ENCODE measurements around the gene CYTH4. TPM values are rescaled to one million over a fixed set of nuclear protein-coding genes. Genes with fewer than 3 reads are reported as not detected.

The CYTH4 gene
- polyA plus RNA-seq, 1 donor (not counting 4 experiments of a cell fraction or from before 2014, with no cell fraction given), result 0.05 TPM

DNA sequence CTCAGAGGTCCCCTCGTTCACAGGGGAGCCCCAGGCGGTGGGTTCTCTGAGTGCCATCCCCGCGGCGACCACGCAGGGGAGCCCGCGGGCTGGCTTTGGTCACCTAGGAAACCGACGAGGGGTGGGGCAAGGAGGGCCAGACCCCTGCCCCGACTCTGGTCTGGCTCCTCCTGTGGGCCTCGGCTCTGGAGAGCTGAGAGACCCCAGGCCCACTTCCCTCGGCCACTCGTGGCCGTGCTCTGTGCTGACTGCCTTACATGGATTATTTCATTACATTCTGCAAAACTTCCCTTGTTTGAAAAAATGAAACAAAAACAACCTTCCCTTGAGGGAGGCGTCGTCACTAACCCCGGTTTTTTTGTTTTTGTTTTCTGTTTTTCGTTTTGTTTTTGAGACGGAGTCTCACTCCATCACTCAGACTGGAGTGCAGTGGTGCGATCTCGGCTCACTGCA lies 15.1 kb upstream of the CYTH4 start:
- Histone ChIP-seq H3K4me1 (ENCODE audit: control insufficient read depth, extremely low read depth, insufficient read depth, low read length) (peaks cover 5% of the 10 kb centered on the region), H3K36me3 (ENCODE audit: control insufficient read depth in 2 of 2, extremely low read depth in 1 of 2, insufficient read depth in 2 of 2, low read length in 2 of 2) (no peaks in the 10 kb centered on the region), H3K27ac (ENCODE audit: control insufficient read depth, insufficient read depth, low read length) (no peak overlapping the region), H3K9ac (ENCODE audit: control insufficient read depth, extremely low read depth, insufficient read depth, low read length) (peak overlapping the region; percentile 9), H3K27me3 (ENCODE audit: control insufficient read depth, extremely low read depth, insufficient read depth, low read length) (peaks cover 15% of the 10 kb centered on the region), H3K4me3 (ENCODE audit: control insufficient read depth in 2 of 3, extremely low read depth in 1 of 3, insufficient read depth in 2 of 3, low read depth in 1 of 3, low read length in 3 of 3) (peak overlapping the region in 1 of 3 experiments; percentile 26), H2AFZ (ENCODE audit: control insufficient read depth, low read length) (peak overlapping the region; percentile 16), H3K9me1 (ENCODE audit: control insufficient read depth, extremely low read depth, insufficient read depth, low read length) (no peaks in the 10 kb centered on the region), H3K79me2 (ENCODE audit: control insufficient read depth, insufficient read depth, low read length) (no peaks in the 10 kb centered on the region), H3K4me2 (ENCODE audit: control insufficient read depth, extremely low read depth, insufficient read depth, low read depth, low read length) (peak overlapping the region; percentile 82), H3K9me3 (ENCODE audit: control insufficient read depth, low read depth, low read length) (peaks cover 9% of the 10 kb centered on the region), H4K20me1 (ENCODE audit: control insufficient read depth, extremely low read depth, insufficient read depth, low read length) (no peaks in the 10 kb centered on the region)
- dilution Hi-C loops (cut with MboI; ENCODE audit: extremely low pct_ligation_motif_present, low sequenced_read_pairs), result no loop called here
- TF ChIP-seq EZH2 (IDR thresholded peaks at IDR 0.05; ENCODE audit: low read length), result no peak
- TF ChIP-seq, protein P1, sequence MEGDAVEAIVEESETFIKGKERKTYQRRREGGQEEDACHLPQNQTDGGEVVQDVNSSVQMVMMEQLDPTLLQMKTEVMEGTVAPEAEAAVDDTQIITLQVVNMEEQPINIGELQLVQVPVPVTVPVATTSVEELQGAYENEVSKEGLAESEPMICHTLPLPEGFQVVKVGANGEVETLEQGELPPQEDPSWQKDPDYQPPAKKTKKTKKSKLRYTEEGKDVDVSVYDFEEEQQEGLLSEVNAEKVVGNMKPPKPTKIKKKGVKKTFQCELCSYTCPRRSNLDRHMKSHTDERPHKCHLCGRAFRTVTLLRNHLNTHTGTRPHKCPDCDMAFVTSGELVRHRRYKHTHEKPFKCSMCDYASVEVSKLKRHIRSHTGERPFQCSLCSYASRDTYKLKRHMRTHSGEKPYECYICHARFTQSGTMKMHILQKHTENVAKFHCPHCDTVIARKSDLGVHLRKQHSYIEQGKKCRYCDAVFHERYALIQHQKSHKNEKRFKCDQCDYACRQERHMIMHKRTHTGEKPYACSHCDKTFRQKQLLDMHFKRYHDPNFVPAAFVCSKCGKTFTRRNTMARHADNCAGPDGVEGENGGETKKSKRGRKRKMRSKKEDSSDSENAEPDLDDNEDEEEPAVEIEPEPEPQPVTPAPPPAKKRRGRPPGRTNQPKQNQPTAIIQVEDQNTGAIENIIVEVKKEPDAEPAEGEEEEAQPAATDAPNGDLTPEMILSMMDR (optimal IDR thresholded peaks at IDR 0.05 in 1 of 3, IDR thresholded peaks at IDR 0.05 in 1 of 3, conservative IDR thresholded peaks at IDR 0.05 in 1 of 3; ENCODE audit: extremely low read depth in 1 of 3, insufficient read depth in 2 of 3, low read length in 3 of 3), result peak; percentile 67 to 97 (median 67)
- FAIRE-seq (no peak), DNase-seq (ENCODE audit: low read depth, low spot score) (no peak)

DNA sequence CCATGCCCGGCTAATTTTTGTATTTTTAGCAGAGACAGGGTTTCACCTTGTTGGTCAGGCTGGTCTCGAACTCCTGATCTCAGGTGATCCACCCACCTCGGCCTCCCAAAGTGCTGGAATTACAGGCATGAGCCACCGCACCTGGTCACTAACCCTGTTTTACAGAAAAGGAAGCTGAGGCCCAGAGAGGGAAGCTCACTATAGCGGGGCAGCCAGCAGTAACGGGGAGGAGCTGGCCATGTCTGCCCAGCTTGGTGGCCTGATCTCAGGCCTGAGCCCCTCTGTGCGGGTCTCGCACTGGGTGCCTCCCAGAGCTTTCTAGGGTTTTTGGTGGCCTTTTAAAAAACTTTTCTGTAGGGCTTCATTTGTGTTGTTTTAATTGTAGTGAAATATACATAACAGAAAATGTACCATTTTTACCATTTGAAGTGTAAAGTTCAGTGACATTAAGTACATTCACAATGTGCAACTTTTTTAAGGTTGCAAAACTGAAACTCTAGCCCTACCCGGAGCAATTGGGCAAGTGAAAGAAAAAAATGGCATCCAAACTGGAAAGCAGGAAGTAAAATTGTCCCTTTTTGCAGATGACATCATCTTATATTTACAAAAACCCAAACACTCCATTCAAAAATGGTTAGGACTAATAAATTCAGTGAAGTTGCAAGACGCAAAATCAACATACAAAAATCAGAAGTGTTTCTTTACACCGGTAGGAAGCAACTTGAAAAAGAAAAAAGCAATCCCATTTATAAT lies 14.5 kb upstream of the CYTH4 start:
- Histone ChIP-seq H2AFZ (ENCODE audit: control insufficient read depth, low read length) (no peak overlapping the region), H3K4me1 (ENCODE audit: control insufficient read depth, extremely low read depth, insufficient read depth, low read length) (peaks cover 5% of the 10 kb centered on the region), H3K9me1 (ENCODE audit: control insufficient read depth, extremely low read depth, insufficient read depth, low read length) (no peaks in the 10 kb centered on the region), H3K36me3 (ENCODE audit: control insufficient read depth in 2 of 2, extremely low read depth in 1 of 2, insufficient read depth in 2 of 2, low read length in 2 of 2) (no peaks in the 10 kb centered on the region), H4K20me1 (ENCODE audit: control insufficient read depth, extremely low read depth, insufficient read depth, low read length) (no peaks in the 10 kb centered on the region), H3K79me2 (ENCODE audit: control insufficient read depth, insufficient read depth, low read length) (no peaks in the 10 kb centered on the region), H3K27me3 (ENCODE audit: control insufficient read depth, extremely low read depth, insufficient read depth, low read length) (peaks cover 12% of the 10 kb centered on the region), H3K4me3 (ENCODE audit: control insufficient read depth in 2 of 3, extremely low read depth in 1 of 3, insufficient read depth in 2 of 3, low read depth in 1 of 3, low read length in 3 of 3) (no peak overlapping the region), H3K4me2 (ENCODE audit: control insufficient read depth, extremely low read depth, insufficient read depth, low read depth, low read length) (no peak overlapping the region), H3K9ac (ENCODE audit: control insufficient read depth, extremely low read depth, insufficient read depth, low read length) (no peak overlapping the region), H3K27ac (ENCODE audit: control insufficient read depth, insufficient read depth, low read length) (no peak overlapping the region), H3K9me3 (ENCODE audit: control insufficient read depth, low read depth, low read length) (peaks cover 9% of the 10 kb centered on the region)
- no peak for TF ChIP-seq EZH2 (IDR thresholded peaks at IDR 0.05; ENCODE audit: low read length)
- TF ChIP-seq, protein P1 (optimal IDR thresholded peaks at IDR 0.05 in 1 of 3, IDR thresholded peaks at IDR 0.05 in 1 of 3, conservative IDR thresholded peaks at IDR 0.05 in 1 of 3; ENCODE audit: extremely low read depth in 1 of 3, insufficient read depth in 2 of 3, low read length in 3 of 3), result no peak
- FAIRE-seq, result no peak
- DNase-seq (ENCODE audit: low read depth, low spot score), result no peak
- dilution Hi-C loops (cut with MboI; ENCODE audit: extremely low pct_ligation_motif_present, low sequenced_read_pairs), result no loop called here
